ENCODE data around the gene LILRB5.
A peak's percentile ranks its signal among the peaks of the same experiment; 100 is the strongest.

LILRB5 gene

DNA sequence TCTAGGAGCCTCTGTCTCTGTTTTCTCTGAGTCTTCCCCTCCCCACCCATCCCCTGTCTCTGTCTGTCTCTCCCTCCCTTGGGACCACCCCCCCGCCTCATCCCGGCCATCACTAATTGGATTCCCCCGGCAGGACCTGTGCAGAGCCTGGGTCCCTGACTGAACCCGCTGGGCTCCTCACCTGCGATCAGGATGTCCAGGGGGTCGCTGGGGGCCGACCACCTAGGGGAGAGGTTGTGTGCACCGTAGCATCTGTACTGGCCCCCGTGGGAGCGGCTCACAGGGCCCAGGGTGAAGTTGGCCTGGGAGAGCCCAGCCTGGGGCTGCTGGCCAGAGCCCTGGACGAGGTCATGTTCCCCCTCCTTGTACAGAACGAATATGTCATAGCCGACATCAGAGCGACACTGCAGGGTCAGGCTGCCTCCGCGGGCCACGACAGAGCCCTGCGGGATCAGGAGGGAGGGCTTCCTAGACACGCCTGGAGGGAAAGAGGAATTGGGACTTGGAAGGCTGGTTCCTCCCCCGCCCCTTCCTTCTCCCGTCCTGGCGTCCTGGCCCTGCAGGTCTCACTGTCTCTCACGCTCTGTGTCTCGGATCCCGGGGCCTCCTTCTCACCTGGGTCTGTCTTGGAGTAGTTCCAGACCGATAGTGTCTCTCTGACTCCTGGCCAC is 1.8 kb downstream of the LILRB5 start:
- no peak for DNase-seq (ENCODE audit: low spot score)
- no peak overlapping the region for H2AFZ ChIP-seq (ENCODE audit: low read length)
- no peak overlapping the region for H3K27ac ChIP-seq (replicated peaks; ENCODE audit: low read length)
- H3K36me3 ChIP-seq (replicated peaks in 1 of 2; ENCODE audit: control insufficient read depth in 2 of 2, insufficient read depth in 2 of 2, low read length in 2 of 2): no peaks in the 10 kb centered on the region
- H3K14ac ChIP-seq (ENCODE audit: low read length): no peak overlapping the region
- H3K9me3 ChIP-seq (replicated peaks in 1 of 2; ENCODE audit: control insufficient read depth in 2 of 2, insufficient read depth in 1 of 2, low read depth in 1 of 2, low read length in 2 of 2): no peaks in the 10 kb centered on the region
- peaks cover 0 to 43% (median 2%) of the 10 kb centered on the region in 3 experiments for H3K27me3 ChIP-seq (ENCODE audit: control insufficient read depth in 3 of 3, insufficient read depth in 3 of 3, low read depth in 1 of 3, low read length in 3 of 3)
- whole genome bisulfite sequencing, 2 donors (ENCODE audit: extremely low coverage in 2 of 2, insufficient read length in 2 of 2, insufficient replicate concordance in 1 of 2): no CpG with 5 or more reads among the region's 26 CpGs
- H2BK15ac ChIP-seq (ENCODE audit: low read length): no peak overlapping the region
- H2BK5ac ChIP-seq (ENCODE audit: low read length): no peak overlapping the region
- H2BK12ac ChIP-seq (ENCODE audit: low read length): no peak overlapping the region
- H3K18ac ChIP-seq (ENCODE audit: low read length): peak overlapping the region; percentile 59
- H3K4me1 ChIP-seq (ENCODE audit: control insufficient read depth in 2 of 2, insufficient read depth in 1 of 2, low read depth in 1 of 2, low read length in 2 of 2): no peaks in the 10 kb centered on the region
- no peak overlapping the region for H2BK120ac ChIP-seq (ENCODE audit: low read depth, low read length)
- H2AK5ac ChIP-seq (ENCODE audit: low read depth, low read length): no peak overlapping the region
- H3K4me3 ChIP-seq (ENCODE audit: low read length in 2 of 2): no peak overlapping the region
- no peak overlapping the region for H3K4ac ChIP-seq (ENCODE audit: low read length)
- peak overlapping the region; percentile 30 for H3K9ac ChIP-seq (ENCODE audit: low read depth, low read length, poor library complexity)
- no peak overlapping the region for H3K23ac ChIP-seq (ENCODE audit: low read depth, low read length, poor library complexity)
- no peak overlapping the region for H4K8ac ChIP-seq (ENCODE audit: low read depth, low read length)
- H3K4me2 ChIP-seq (ENCODE audit: insufficient read depth, low read length, poor library complexity, severe bottlenecking): no peak overlapping the region
- no peaks in the 10 kb centered on the region for H3K79me1 ChIP-seq (ENCODE audit: low read depth, low read length)
- no peak overlapping the region for H4K91ac ChIP-seq (ENCODE audit: low read depth, low read length, poor library complexity)

DNA sequence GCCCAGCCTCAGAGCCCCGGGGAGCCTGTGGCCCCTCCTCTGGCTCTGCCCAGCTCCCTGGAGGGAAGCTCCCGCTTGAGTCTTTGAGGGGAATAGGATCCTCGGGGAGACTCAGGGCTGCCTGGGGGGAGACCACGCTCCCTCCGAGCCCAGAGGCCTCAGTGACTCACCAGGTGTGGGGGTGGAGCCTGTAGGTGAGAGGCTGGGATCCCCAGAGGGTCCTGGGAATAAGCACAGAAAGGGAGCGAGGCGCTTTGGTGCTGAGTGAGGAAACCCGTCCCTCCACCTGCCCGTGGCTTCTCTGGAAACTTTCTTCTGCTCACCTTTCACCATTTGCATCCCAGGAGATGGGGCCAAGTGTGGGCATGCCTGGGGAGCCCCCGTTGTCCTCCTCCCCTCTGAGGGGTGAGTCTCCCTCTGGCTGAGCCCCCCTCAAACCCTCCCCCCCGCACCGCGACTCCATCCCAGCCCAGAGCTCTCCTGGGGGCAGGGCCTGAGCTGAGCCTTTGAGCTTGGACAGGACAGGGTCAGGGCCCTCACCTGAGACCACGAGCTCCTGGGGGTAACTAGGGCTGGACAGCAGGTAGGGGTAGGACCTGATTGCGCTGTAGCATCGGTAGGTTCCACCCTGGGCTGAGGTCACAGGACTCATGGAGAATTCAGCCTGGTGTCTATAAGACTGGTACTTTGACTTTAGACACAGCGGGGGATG is 2.7 kb downstream of the LILRB5 start:
- Histone ChIP-seq H3K18ac (ENCODE audit: low read length) (peak overlapping the region; percentile 58), H2BK120ac (ENCODE audit: low read depth, low read length) (no peak overlapping the region)

DNA sequence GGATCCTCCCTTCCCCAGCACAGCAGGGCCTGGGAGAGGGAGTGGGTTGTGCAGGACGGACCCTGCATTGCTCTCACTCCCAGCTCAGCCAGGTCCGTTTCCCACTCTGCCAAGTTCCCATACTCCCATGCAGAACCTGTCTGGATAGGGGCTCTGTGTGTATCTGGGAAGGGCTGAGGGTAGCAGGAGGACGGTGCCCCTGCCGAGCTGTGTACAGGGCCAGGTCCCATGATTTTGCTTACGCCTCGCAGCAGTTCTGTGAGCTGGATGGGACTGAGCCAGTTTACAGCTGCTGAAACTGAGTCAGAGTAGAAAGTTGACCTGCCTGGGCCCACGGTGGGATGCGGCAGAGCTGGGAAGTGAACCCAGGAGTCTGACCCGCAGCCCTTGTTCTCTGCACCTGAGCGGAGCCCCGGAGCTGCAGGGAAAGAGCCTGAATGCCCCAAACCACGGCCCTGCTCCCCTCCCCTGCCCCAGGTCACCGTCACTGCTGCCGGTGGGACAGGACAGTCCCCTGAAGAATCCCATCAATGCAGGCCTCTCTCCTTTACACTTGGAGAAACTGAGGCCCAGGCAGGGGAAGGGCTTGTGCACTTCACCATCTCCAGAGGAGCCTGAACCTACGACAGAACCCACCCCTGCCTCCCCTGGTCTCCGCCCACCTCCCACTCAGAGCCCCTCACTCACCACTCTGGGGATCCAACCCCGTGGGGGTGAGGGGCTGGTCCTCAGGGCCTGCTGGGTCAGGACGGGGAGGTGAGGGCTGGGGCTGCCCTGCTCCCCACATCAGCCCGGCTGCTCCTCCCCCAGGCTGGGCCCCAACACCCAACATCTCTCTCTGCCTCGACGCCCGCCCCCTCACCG is 3.5 kb downstream of the LILRB5 start:
- Histone ChIP-seq H3K4me3 (ENCODE audit: low read length in 2 of 2) (no peak overlapping the region), H3K18ac (ENCODE audit: low read length) (peak overlapping the region; percentile 48), H3K9ac (ENCODE audit: low read depth, low read length, poor library complexity) (no peak overlapping the region), H3K14ac (ENCODE audit: low read length) (no peak overlapping the region), H3K27ac (replicated peaks; ENCODE audit: low read length) (no peak overlapping the region), H4K91ac (ENCODE audit: low read depth, low read length, poor library complexity) (no peak overlapping the region), H3K36me3 (replicated peaks in 1 of 2; ENCODE audit: control insufficient read depth in 2 of 2, insufficient read depth in 2 of 2, low read length in 2 of 2) (no peaks in the 10 kb centered on the region), H3K23ac (ENCODE audit: low read depth, low read length, poor library complexity) (no peak overlapping the region), H4K8ac (ENCODE audit: low read depth, low read length) (no peak overlapping the region), H2BK5ac (ENCODE audit: low read length) (peak overlapping the region; percentile 53), H2BK120ac (ENCODE audit: low read depth, low read length) (peak overlapping the region; percentile 54), H2AK5ac (ENCODE audit: low read depth, low read length) (peak overlapping the region; percentile 83), H3K9me3 (replicated peaks in 1 of 2; ENCODE audit: control insufficient read depth in 2 of 2, insufficient read depth in 1 of 2, low read depth in 1 of 2, low read length in 2 of 2) (no peaks in the 10 kb centered on the region), H2AFZ (ENCODE audit: low read length) (no peak overlapping the region), H3K27me3 (ENCODE audit: control insufficient read depth in 3 of 3, insufficient read depth in 3 of 3, low read depth in 1 of 3, low read length in 3 of 3) (peaks cover 0 to 44% (median 2%) of the 10 kb centered on the region in 3 experiments), H3K4ac (ENCODE audit: low read length) (no peak overlapping the region), H3K4me2 (ENCODE audit: insufficient read depth, low read length, poor library complexity, severe bottlenecking) (no peak overlapping the region), H3K4me1 (ENCODE audit: control insufficient read depth in 2 of 2, insufficient read depth in 1 of 2, low read depth in 1 of 2, low read length in 2 of 2) (no peaks in the 10 kb centered on the region), H2BK12ac (ENCODE audit: low read length) (no peak overlapping the region), H3K79me1 (ENCODE audit: low read depth, low read length) (no peaks in the 10 kb centered on the region), H2BK15ac (ENCODE audit: low read length) (peak overlapping the region; percentile 81)
- no peak for DNase-seq (ENCODE audit: low spot score)
- no CpG with 5 or more reads among the region's 23 CpGs for WGBS, 2 donors (ENCODE audit: extremely low coverage in 2 of 2, insufficient read length in 2 of 2, insufficient replicate concordance in 1 of 2)

More for the DNA sequence above, 2.7 kb downstream of the LILRB5 start:
- H3K9me3 ChIP-seq (replicated peaks in 1 of 2; ENCODE audit: control insufficient read depth in 2 of 2, insufficient read depth in 1 of 2, low read depth in 1 of 2, low read length in 2 of 2): no peaks in the 10 kb centered on the region
- no peak for DNase-seq (ENCODE audit: low spot score)
- no peak overlapping the region for H3K9ac ChIP-seq (ENCODE audit: low read depth, low read length, poor library complexity)
- H2AK5ac ChIP-seq (ENCODE audit: low read depth, low read length): no peak overlapping the region
- no peak overlapping the region for H3K4me3 ChIP-seq (ENCODE audit: low read length in 2 of 2)
- H2BK15ac ChIP-seq (ENCODE audit: low read length): no peak overlapping the region
- H4K8ac ChIP-seq (ENCODE audit: low read depth, low read length): no peak overlapping the region
- H3K14ac ChIP-seq (ENCODE audit: low read length): peak overlapping the region; percentile 71
- no peak overlapping the region for H2AFZ ChIP-seq (ENCODE audit: low read length)
- no peak overlapping the region for H4K91ac ChIP-seq (ENCODE audit: low read depth, low read length, poor library complexity)
- no peak overlapping the region for H3K4me2 ChIP-seq (ENCODE audit: insufficient read depth, low read length, poor library complexity, severe bottlenecking)
- H3K27me3 ChIP-seq (ENCODE audit: control insufficient read depth in 3 of 3, insufficient read depth in 3 of 3, low read depth in 1 of 3, low read length in 3 of 3): peaks cover 0 to 44% (median 2%) of the 10 kb centered on the region in 3 experiments
- H2BK12ac ChIP-seq (ENCODE audit: low read length): no peak overlapping the region
- H2BK5ac ChIP-seq (ENCODE audit: low read length): no peak overlapping the region
- WGBS, 2 donors (ENCODE audit: extremely low coverage in 2 of 2, insufficient read length in 2 of 2, insufficient replicate concordance in 1 of 2): no CpG with 5 or more reads among the region's 17 CpGs
- no peaks in the 10 kb centered on the region for H3K4me1 ChIP-seq (ENCODE audit: control insufficient read depth in 2 of 2, insufficient read depth in 1 of 2, low read depth in 1 of 2, low read length in 2 of 2)
- H3K79me1 ChIP-seq (ENCODE audit: low read depth, low read length): no peaks in the 10 kb centered on the region
- H3K4ac ChIP-seq (ENCODE audit: low read length): no peak overlapping the region
- H3K27ac ChIP-seq (replicated peaks; ENCODE audit: low read length): no peak overlapping the region
- no peak overlapping the region for H3K23ac ChIP-seq (ENCODE audit: low read depth, low read length, poor library complexity)
- no peaks in the 10 kb centered on the region for H3K36me3 ChIP-seq (replicated peaks in 1 of 2; ENCODE audit: control insufficient read depth in 2 of 2, insufficient read depth in 2 of 2, low read length in 2 of 2)
